HEK293 (cell line): Measurements from ENCODE around the gene CHI3L1.

Experiments
- CTCF ChIA-PET: fragments of 350-600 bp; formaldehyde crosslinking; extraction: SDS; loops from one replicate; lab custom pipeline; 2021; ENCODE audit warnings: antibody characterized with exemption; lab: Yijun Ruan, JAX
- POLR2A ChIA-PET: fragments of 300-600 bp; formaldehyde crosslinking; extraction: SDS; loops from one replicate; lab custom pipeline; 2020; ENCODE audit warnings: antibody characterized with exemption, inconsistent platforms; lab: Yijun Ruan, JAX
- H3K27ac ChIP-seq: fragments of 200-500 bp; sonication (Bioruptor generic); 2 replicates; pipeline ENCODE4 v1.5.1; 2014; ENCODE audit warnings: low read depth, low read length, control low read depth, inconsistent platforms; ENCODE audit errors: extremely low read depth
- H3K36me3 ChIP-seq, 2 experiments: fragments of 200-500 bp in 1 of 2; sonication (Bioruptor generic) in 1 of 2; 1 replicate in 1 of 2; 2 replicates in 1 of 2; pipeline ENCODE4 v1.5.1; 2014 to 2017; ENCODE audit warnings: inconsistent platforms in 2 of 2, low read length in 2 of 2; ENCODE audit not compliant: control insufficient read depth in 2 of 2, insufficient read depth in 1 of 2
- H3K4me1 ChIP-seq: fragments of 200-500 bp; sonication (Bioruptor generic); 2 replicates; pipeline ENCODE4 v1.5.1; 2014; ENCODE audit warnings: mild to moderate bottlenecking, low read length, inconsistent platforms; ENCODE audit not compliant: control insufficient read depth, insufficient read depth
- H3K4me3 ChIP-seq: 2 replicates; pipeline ENCODE4 v1.5.1; 2011; ENCODE audit warnings: low read depth, mild to moderate bottlenecking, control low read depth, low read length, moderate library complexity
- H3K9me3 ChIP-seq: fragments of 200-500 bp; sonication (Bioruptor generic); 2 replicates; pipeline ENCODE4 v1.5.1; 2014; ENCODE audit warnings: low read depth, low read length, inconsistent platforms; ENCODE audit not compliant: control insufficient read depth, insufficient read depth
- KLF1 ChIP-seq: fragments of 450-650 bp; formaldehyde crosslinking; IDR thresholded peaks from 2 replicates; pipeline ENCODE4 v1.5.1; 2016; ENCODE audit warnings: missing biosample characterization, missing genetic modification characterization
- YY1 ChIP-seq: fragments of 450-650 bp; formaldehyde crosslinking; IDR thresholded peaks from 2 replicates; pipeline ENCODE4 v1.5.1; 2018; ENCODE audit warnings: missing biosample characterization, missing genetic modification characterization
- ZFP3 ChIP-seq: fragments of 450-650 bp; formaldehyde crosslinking; IDR thresholded peaks from 2 replicates; pipeline ENCODE4 v1.5.1; 2016; ENCODE audit warnings: low read depth, missing biosample characterization, missing genetic modification characterization
- ZNF121 ChIP-seq: fragments of 450-650 bp; formaldehyde crosslinking; IDR thresholded peaks from 2 replicates; pipeline ENCODE4 v1.5.1; 2016; ENCODE audit warnings: missing biosample characterization, missing genetic modification characterization
- ZNF140 ChIP-seq: fragments of 450-650 bp; formaldehyde crosslinking; IDR thresholded peaks from 2 replicates; pipeline ENCODE4 v1.5.1; 2016; ENCODE audit warnings: missing biosample characterization, missing genetic modification characterization
- ZNF146 ChIP-seq: fragments of 450-650 bp; formaldehyde crosslinking; IDR thresholded peaks from 2 replicates; pipeline ENCODE4 v1.5.1; 2016; ENCODE audit warnings: missing biosample characterization, missing genetic modification characterization
- ZNF16 ChIP-seq: fragments of 450-650 bp; formaldehyde crosslinking; IDR thresholded peaks from 2 replicates; pipeline ENCODE4 v1.5.1; 2016; ENCODE audit warnings: low read depth, missing biosample characterization, missing genetic modification characterization
- ZNF19 ChIP-seq: fragments of 450-650 bp; formaldehyde crosslinking; IDR thresholded peaks from 2 replicates; pipeline ENCODE4; 2016; ENCODE audit warnings: missing biosample characterization, missing genetic modification characterization, low read depth
- ZNF211 ChIP-seq: fragments of 450-650 bp; formaldehyde crosslinking; IDR thresholded peaks from 2 replicates; pipeline ENCODE4 v1.5.1; 2016; ENCODE audit warnings: low read depth, missing biosample characterization, missing genetic modification characterization
- ZNF23 ChIP-seq: fragments of 450-650 bp; formaldehyde crosslinking; IDR thresholded peaks from 2 replicates; pipeline ENCODE4 v1.5.1; 2016; ENCODE audit warnings: missing biosample characterization, missing genetic modification characterization, borderline replicate concordance
- ZNF24 ChIP-seq: fragments of 450-650 bp; formaldehyde crosslinking; IDR thresholded peaks from 2 replicates; pipeline ENCODE4 v1.5.1; 2016; ENCODE audit warnings: missing biosample characterization, missing genetic modification characterization
- ZNF248 ChIP-seq: fragments of 450-650 bp; formaldehyde crosslinking; IDR thresholded peaks from 2 replicates; pipeline ENCODE4 v1.5.1; 2017; ENCODE audit warnings: missing biosample characterization, missing genetic modification characterization
- ZNF324 ChIP-seq: fragments of 450-650 bp; formaldehyde crosslinking; IDR thresholded peaks from 2 replicates; pipeline ENCODE4 v1.5.1; 2016; ENCODE audit warnings: missing biosample characterization, missing genetic modification characterization
- ZNF354C ChIP-seq: fragments of 450-650 bp; formaldehyde crosslinking; IDR thresholded peaks from 2 replicates; pipeline ENCODE4 v1.5.1; 2016; ENCODE audit warnings: missing biosample characterization, missing genetic modification characterization, low read depth, borderline replicate concordance
- ZNF362 ChIP-seq: fragments of 450-650 bp; formaldehyde crosslinking; IDR thresholded peaks from 2 replicates; pipeline ENCODE4 v1.5.1; 2016; ENCODE audit warnings: missing biosample characterization, missing genetic modification characterization
- ZNF366 ChIP-seq: fragments of 450-650 bp; formaldehyde crosslinking; conservative IDR thresholded peaks from 2 replicates; pipeline ENCODE4 v1.5.1; 2016; ENCODE audit warnings: missing biosample characterization, missing genetic modification characterization
- ZNF514 ChIP-seq: fragments of 450-650 bp; formaldehyde crosslinking; IDR thresholded peaks from 2 replicates; pipeline ENCODE4 v1.5.1; 2016; ENCODE audit warnings: missing biosample characterization, missing genetic modification characterization
- ZNF548 ChIP-seq: fragments of 450-650 bp; formaldehyde crosslinking; IDR thresholded peaks from 2 replicates; pipeline ENCODE4 v1.5.1; 2016; ENCODE audit warnings: missing biosample characterization, missing genetic modification characterization
- ZNF558 ChIP-seq: fragments of 450-650 bp; formaldehyde crosslinking; IDR thresholded peaks from 2 replicates; pipeline ENCODE4 v1.5.1; 2016; ENCODE audit warnings: missing biosample characterization, missing genetic modification characterization
- ZNF585B ChIP-seq: fragments of 450-650 bp; formaldehyde crosslinking; IDR thresholded peaks from 2 replicates; pipeline ENCODE4 v1.5.1; 2016; ENCODE audit warnings: missing biosample characterization, missing genetic modification characterization
- ZNF600 ChIP-seq: fragments of 450-650 bp; formaldehyde crosslinking; IDR thresholded peaks from 2 replicates; pipeline ENCODE4 v1.5.1; 2016; ENCODE audit warnings: missing biosample characterization, missing genetic modification characterization
- ZNF626 ChIP-seq: fragments of 450-650 bp; sonication (Bioruptor Pico); formaldehyde crosslinking; IDR thresholded peaks from 2 replicates; pipeline ENCODE4 v1.5.1; 2018; ENCODE audit warnings: missing biosample characterization, missing genetic modification characterization, inconsistent platforms
- ZNF660 ChIP-seq: fragments of 450-650 bp; IDR thresholded peaks from 2 replicates; pipeline ENCODE4 v1.5.1; 2018; ENCODE audit warnings: missing biosample characterization, mild to moderate bottlenecking, missing genetic modification characterization
- ZNF664 ChIP-seq: fragments of 450-650 bp; formaldehyde crosslinking; IDR thresholded peaks from 2 replicates; pipeline ENCODE4 v1.5.1; 2016; ENCODE audit warnings: missing biosample characterization, missing genetic modification characterization
- ZNF768 ChIP-seq: fragments of 450-650 bp; formaldehyde crosslinking; IDR thresholded peaks from 2 replicates; pipeline ENCODE4 v1.5.1; 2018; ENCODE audit warnings: missing biosample characterization, mild to moderate bottlenecking, missing genetic modification characterization
- ZNF791 ChIP-seq: fragments of 450-650 bp; formaldehyde crosslinking; IDR thresholded peaks from 2 replicates; pipeline ENCODE4 v1.5.1; 2016; ENCODE audit warnings: missing biosample characterization, missing genetic modification characterization
- ZNF792 ChIP-seq: fragments of 450-650 bp; formaldehyde crosslinking; IDR thresholded peaks from 2 replicates; pipeline ENCODE4 v1.5.1; 2016; ENCODE audit warnings: missing biosample characterization, missing genetic modification characterization
- TF ChIP-seq, protein P1 (sequence below): fragments of 450-650 bp; formaldehyde crosslinking; IDR thresholded peaks from 2 replicates; pipeline ENCODE4 v1.5.1; 2016; ENCODE audit warnings: missing biosample characterization, missing genetic modification characterization
- TF ChIP-seq, protein P2 (sequence below): fragments of 450-650 bp; formaldehyde crosslinking; IDR thresholded peaks from 2 replicates; pipeline ENCODE4 v1.5.1; 2017; ENCODE audit warnings: missing biosample characterization, missing genetic modification characterization

CHI3L1 gene

GRCh38 chr1:203137324-203137723 is 49.2 kb downstream of the CHI3L1 start:
- TF ChIP-seq ZNF548 (no peak), ZNF354C (no peak), ZFP3 (no peak), ZNF23 (tag by site-specific recombination) (no peak), ZNF366 (tag by site-specific recombination) (no peak), ZNF16 (tag by site-specific recombination) (no peak)
- H3K27ac ChIP-seq: no peak overlapping the region
- no peaks in the 10 kb centered on the region for H3K36me3 ChIP-seq
- no peaks in the 10 kb centered on the region for H3K9me3 ChIP-seq
- H3K4me1 ChIP-seq: peaks cover 2% of the 10 kb centered on the region; the same call in 1 of the 2 replicates
- no peak overlapping the region for H3K4me3 ChIP-seq
- ChIA-PET CTCF (interaction anchor here (0.6 to 1.2 kb wide), 4 partner anchors 11 to 130 kb away, joined by 3 read pairs; no protein-coding TSS in a partner anchor), POLR2A (no interaction called here)

DNA sequence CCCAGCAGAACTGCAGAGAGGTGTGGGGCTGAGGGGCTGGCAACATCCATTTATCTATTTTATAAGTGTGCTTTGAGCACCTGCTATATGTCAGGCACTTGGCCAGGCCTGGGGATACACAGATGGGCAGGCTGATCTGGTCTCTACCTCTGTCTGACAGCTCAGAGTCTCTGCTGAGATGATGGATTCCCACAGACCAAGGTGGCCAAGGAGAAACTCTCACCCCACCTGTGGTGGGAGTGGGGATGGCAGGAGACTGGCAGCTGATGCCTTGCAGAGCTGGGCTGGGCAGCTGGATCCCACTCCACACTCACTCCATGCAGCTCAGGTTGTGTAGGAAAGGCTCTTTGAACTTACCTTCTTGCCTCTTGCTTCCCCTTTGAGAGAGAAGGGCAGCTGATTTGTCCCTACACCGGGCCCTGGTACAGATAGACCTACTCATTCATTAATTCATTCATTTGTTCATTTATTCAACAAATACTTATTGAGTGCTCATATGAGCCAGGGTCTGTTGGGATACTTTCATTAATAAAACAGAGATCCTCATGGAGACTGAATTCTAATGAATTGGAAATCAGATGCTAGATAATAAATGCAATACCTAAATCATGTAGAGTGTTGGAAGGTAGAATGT is 50.0 kb downstream of the CHI3L1 start:
- Histone ChIP-seq H3K27ac (no peak overlapping the region), H3K36me3 (no peaks in the 10 kb centered on the region), H3K4me3 (no peak overlapping the region)
- ChIA-PET CTCF (interaction anchor here (1.0 to 1.2 kb wide), 3 partner anchors 10 to 96 kb away, joined by 3 read pairs; no protein-coding TSS in a partner anchor), POLR2A (no interaction called here)
- TF ChIP-seq ZNF558 (tag by site-specific recombination) (no peak), KLF1 (tag by site-specific recombination) (no peak), ZNF514 (no peak), ZNF248 (tag by site-specific recombination) (no peak), ZNF791 (no peak), ZNF24 (tag by site-specific recombination) (peak; percentile 71; the same call in 1 of the 2 replicates), ZNF121 (tag by site-specific recombination) (peak; percentile 64; the same call in 1 of the 2 replicates)
- TF ChIP-seq, all 188 proteins: peak for 2
- peaks cover 2% of the 10 kb centered on the region; the same call in 1 of the 2 replicates for H3K4me1 ChIP-seq
- H3K9me3 ChIP-seq: no peaks in the 10 kb centered on the region

- ChIA-PET POLR2A (no interaction called here), CTCF (interaction anchor here (1.0 to 1.1 kb wide), 2 partner anchors 17 to 96 kb away, joined by 3 read pairs; no protein-coding TSS in a partner anchor)
- Histone ChIP-seq H3K9me3 (no peaks in the 10 kb centered on the region), H3K27ac (no peak overlapping the region), H3K36me3 (no peaks in the 10 kb centered on the region), H3K4me3 (no peak overlapping the region), H3K4me1 (peaks cover 2% of the 10 kb centered on the region; the same call in 1 of the 2 replicates)
- TF ChIP-seq ZNF585B (tag by site-specific recombination) (no peak), ZNF324 (tag by site-specific recombination) (no peak), ZNF768 (tag by site-specific recombination) (no peak), ZNF792 (tag by site-specific recombination) (no peak), ZNF24 (tag by site-specific recombination) (no peak), ZNF514 (no peak), ZNF19 (tag by site-specific recombination) (no peak), ZNF211 (no peak), ZNF362 (tag by site-specific recombination) (no peak), ZNF354C (no peak), ZNF600 (tag by site-specific recombination) (no peak), ZNF140 (tag by site-specific recombination) (no peak), ZNF660 (tag by site-specific recombination) (no peak), YY1 (tag by site-specific recombination) (no peak), ZNF146 (tag by site-specific recombination) (no peak), ZNF626 (tag by site-specific recombination) (no peak), ZNF664 (tag by site-specific recombination) (no peak)
- TF ChIP-seq, protein P1, sequence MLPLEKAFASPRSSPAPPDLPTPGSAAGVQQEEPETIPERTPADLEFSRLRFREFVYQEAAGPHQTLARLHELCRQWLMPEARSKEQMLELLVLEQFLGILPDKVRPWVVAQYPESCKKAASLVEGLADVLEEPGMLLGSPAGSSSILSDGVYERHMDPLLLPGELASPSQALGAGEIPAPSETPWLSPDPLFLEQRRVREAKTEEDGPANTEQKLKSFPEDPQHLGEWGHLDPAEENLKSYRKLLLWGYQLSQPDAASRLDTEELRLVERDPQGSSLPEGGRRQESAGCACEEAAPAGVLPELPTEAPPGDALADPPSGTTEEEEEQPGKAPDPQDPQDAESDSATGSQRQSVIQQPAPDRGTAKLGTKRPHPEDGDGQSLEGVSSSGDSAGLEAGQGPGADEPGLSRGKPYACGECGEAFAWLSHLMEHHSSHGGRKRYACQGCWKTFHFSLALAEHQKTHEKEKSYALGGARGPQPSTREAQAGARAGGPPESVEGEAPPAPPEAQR: no peak
- TF ChIP-seq, protein P2, sequence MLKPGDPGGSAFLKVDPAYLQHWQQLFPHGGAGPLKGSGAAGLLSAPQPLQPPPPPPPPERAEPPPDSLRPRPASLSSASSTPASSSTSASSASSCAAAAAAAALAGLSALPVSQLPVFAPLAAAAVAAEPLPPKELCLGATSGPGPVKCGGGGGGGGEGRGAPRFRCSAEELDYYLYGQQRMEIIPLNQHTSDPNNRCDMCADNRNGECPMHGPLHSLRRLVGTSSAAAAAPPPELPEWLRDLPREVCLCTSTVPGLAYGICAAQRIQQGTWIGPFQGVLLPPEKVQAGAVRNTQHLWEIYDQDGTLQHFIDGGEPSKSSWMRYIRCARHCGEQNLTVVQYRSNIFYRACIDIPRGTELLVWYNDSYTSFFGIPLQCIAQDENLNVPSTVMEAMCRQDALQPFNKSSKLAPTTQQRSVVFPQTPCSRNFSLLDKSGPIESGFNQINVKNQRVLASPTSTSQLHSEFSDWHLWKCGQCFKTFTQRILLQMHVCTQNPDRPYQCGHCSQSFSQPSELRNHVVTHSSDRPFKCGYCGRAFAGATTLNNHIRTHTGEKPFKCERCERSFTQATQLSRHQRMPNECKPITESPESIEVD (tag by site-specific recombination): no peak
These were observed 50.7 kb downstream of the CHI3L1 start for GRCh38 chr1:203135636-203136305.
